GM04504 (cell line): Measurements from ENCODE around the gene EML5.
"Not testable (repeated sequence)": the region's sequence is repeated elsewhere in the genome, so short reads cannot be mapped to it uniquely, and the experiment has no call there.

Experiments used
- DNase-seq: peaks from one replicate; pipeline ENCODE4 v3.0.0-alpha.2; 2012; ENCODE audit warnings: low read depth

EML5 gene

DNA sequence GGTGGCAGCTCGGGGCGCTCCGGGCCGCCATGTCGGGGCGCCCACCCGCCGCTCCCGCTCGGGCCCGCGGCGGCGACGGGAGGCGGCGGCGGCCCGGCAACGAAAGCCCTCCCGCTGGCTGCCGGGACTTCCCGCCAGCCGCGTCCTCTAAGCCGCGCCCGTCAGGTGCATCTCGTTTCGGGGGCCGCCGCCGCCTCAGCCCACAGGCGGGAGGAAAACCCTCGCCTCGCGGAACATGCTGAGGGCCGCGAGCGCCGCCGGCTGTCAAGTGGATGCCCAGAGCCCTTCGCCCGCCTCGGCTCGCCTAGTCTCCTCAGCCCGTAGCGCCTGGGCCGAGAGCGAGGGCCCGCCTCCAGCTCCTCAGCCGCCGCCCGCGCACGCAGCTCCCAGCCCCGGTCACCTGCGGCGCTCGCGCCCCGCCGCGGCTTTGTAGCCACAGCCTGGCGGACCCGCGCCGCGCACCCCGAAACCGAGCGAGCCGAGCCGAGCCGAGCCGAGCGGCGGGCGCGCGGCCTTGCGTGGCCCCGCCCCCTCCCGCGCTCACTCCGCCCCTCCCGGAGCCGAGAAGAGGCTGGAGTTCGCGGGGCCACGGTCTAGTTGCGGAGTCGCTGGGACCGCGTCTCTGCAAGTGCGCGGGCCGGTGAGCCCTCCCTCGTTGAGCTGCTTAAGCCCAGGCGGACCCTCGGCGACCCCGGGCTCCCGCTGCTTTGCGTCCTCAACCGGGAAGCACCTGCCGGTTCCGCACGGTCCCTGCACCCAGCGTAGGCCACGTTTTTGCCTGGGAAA, at the start of gene EML5:
EML5 (minus strand) TSS at position 481 of the 786 bp plus-strand sequence; CDS start at position 31, 450 bp downstream.
- peak; percentile 8 for DNase-seq

DNA sequence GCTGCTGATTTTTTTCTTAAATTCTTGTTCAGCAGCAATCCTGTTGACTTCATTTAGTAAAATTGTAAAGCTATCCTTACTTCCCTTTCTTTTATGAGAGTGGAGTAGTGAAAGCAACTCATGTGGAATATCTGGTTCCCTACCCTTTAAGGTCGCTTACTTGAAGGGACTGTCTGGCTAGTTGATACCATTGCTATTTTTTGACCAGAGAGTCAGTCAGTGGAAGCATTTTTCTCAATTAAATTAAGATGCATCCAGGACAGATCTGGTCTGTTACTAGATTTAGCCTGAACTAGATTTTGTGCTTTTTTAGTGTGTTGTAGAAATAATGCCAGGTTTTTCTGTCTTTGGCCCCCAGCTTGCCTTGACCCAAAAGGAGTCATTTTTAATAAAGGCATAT, 49.7 kb upstream of the EML5 start:
- DNase-seq, result no peak

GRCh38 chr14:88841741-88842140, 49.0 kb upstream of the EML5 start:
- no peak for DNase-seq

- no peak for DNase-seq
Measured at GRCh38 chr14:88840926-88841325, 48.2 kb upstream of the EML5 start.

- DNase-seq, result no peak
Measured at GRCh38 chr14:88838015-88838414, 45.3 kb upstream of the EML5 start.

DNA sequence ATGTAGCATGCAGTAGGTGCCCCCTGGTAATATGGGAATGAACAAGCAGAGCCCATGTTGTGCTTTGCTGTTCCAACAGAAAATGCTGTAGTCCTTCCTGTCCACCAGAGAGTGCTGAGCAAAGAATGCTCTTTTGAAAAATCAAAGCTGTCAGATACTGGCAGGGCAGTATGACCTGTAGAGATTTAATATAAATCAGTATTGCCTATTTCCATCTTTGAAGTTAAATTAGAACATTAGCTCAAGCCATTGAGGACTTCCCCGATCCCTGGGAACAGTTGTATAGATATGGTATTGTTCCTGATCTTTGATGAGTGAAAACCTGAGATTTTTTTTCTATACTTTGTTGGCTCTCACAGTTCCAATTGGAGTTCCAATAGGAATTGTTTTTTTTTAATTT, 44.7 kb upstream of the EML5 start:
- no peak for DNase-seq

- no peak for DNase-seq
Measured at GRCh38 chr14:88835661-88836060, 42.9 kb upstream of the EML5 start.

DNA sequence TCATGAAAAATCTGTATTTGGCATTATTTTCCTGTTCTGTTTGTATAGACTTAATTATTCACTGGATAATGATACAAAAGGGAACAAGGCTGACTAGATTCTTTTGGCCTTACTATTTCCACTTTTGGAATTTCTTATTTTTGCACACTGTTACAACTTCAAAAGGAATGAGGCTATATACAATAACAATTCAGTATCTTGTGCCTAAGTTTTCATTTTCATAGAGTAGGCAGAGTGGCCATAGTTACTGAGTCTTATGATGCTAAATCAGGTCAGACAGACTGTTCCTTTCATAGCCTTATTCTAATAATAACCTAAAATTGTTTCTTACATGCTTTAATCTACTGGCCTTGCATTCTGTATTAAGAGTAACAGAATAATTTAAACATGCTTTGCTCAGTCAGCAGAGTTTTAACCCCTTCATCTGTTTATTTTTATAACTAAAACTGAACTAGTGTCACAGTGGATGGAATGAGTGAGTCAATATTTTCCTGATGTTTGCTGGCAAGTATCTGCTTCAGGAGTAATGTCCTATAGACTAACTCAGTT, 42.2 kb upstream of the EML5 start:
- no peak for DNase-seq

DNA sequence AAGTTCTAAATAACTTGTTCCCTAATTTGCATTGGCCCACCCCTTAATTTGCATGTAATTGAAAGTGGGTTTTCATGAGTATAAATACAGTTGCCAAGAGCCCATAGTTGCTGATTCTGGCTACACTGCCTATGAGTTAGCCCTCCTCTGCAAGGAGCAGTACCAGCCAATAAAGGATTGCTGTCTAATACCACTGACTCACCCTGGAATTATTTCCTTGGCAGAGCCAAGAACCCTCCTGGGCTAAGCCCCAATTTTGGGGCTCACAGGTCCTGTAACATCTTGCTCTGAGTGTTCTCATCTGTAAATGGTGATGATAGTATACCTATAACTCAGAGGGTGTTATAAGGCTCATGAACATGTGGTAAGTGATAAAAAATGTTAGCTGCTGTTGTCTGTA, 38.5 kb upstream of the EML5 start:
- peak; percentile 32 for DNase-seq

GRCh38 chr14:88829685-88830302, 37.0 kb upstream of the EML5 start:
- DNase-seq, result no peak

- no peak for DNase-seq
Measured at GRCh38 chr14:88829188-88829587, 36.4 kb upstream of the EML5 start.

GRCh38 chr14:88825503-88825902, 32.8 kb upstream of the EML5 start:
- DNase-seq, result no peak

GRCh38 chr14:88825078-88825458, 32.3 kb upstream of the EML5 start:
- DNase-seq, result no peak

- DNase-seq, result peak; percentile 70
Measured at GRCh38 chr14:88824314-88825077, 31.7 kb upstream of the EML5 start, which contains the start of gene TTC8. TTC8 (plus strand) TSS chr14:88824651; CDS start chr14:88824708, 57 bp downstream.

DNA sequence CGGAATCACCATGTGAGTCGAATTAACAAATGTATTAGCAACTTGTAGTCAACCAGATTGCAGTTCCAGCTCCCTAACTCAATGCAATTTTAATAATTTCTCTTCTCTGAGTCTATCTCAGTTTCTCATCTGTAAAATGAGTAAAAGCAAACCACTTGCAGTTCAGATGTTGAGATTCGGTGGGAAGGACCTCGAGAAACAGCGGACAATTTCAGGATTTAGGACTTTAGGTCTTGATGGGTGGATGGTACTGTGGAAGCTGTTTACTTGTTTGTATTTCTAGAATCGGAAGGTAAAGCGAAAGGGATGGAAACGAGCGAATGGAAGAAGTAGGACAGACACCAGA, 31.2 kb upstream of the EML5 start:
- no peak for DNase-seq

DNA sequence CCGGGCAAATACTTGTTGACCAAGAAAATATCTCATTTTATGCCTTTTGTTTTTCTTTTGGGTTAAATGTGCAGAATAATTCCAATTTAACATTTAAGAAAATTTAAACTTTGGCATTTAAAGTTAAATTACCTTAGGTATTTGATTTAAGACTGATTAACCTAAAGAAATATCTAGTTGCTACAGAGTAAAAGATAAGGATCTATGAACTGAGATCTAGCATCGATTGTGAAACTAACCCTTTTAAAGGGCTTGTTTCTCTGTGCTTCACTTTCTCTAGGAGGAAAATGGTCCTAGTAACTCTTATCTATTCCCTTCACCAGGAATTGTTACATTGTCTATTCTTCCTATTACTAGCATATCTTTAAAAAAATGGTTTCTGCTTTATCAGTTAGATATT, 29.1 kb upstream of the EML5 start:
- no peak for DNase-seq

- no peak for DNase-seq
Measured at GRCh38 chr14:88821378-88821777, 28.6 kb upstream of the EML5 start.

DNA sequence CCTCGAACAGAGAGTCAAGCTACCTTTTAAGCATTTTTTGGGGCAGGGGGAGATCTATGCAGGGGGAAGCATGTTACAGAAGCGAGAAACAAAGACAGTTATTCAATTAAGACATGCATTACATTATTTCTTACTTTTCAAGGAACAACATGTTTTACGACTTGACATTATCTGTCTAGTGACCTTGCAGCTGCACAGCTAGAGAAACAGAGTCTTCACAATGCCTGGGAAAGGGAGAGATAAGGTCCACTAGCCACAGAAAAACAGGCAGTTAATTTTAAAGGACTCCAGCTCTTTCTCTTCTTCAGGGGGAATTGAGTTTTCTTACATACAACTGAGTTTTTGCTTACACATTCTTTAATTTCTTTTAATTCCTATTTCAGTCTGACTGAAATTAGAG, 26.9 kb upstream of the EML5 start:
- DNase-seq, result not testable (repeated sequence)

DNA sequence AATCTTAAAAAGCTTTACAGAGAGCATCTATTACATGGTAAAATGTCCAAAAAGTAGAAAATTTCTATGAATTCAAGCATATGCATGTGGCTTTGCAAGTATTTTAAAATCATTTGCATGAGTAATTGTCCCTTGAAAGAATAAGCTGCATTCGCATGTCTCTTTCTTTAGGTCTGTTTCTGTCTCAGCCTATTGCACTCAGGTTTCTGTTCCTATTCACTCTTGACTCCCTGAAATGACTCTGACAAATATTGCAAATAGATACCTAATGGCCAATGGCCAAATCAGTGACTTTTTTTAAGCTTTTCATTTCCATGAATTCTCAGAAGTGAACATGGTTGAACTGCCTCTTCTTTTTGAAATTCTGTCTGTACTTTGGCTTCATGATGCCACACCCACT, 25.3 kb upstream of the EML5 start:
- DNase-seq, result no peak

DNA sequence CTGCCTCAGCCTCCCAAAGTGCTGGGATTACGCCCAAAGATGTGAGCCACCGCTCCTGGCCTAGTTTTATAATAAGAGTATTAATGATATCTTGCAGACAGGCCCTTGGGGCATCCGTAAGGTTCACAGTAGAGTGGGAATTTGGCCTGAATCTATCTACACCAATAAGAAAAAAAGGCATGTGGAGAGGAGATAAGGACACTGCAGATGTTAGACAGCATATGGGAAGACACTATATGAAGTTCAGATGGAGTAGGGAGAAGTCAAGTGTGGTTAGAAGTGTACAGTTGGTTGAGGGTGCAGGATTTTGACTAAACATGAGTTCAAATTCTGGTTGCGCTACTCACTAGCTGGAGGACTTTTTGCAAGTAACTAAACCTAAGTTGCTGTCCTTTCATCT, 23.2 kb upstream of the EML5 start:
- DNase-seq, result no peak

GRCh38 chr14:88808359-88808758, 15.6 kb upstream of the EML5 start:
- DNase-seq, result no peak

GRCh38 chr14:88804477-88804876, 11.7 kb upstream of the EML5 start:
- no peak for DNase-seq

GRCh38 chr14:88804035-88804434, 11.3 kb upstream of the EML5 start:
- no peak for DNase-seq
